ENCODE data around the gene MATN1. TPM values are rescaled to one million over a fixed set of nuclear protein-coding genes. Genes with fewer than 3 reads are reported as not detected.

Gene MATN1
- total RNA-seq, 3 donors from 2014 or later, result 2.0 to 2.9 (median 2.3) TPM

- DNase-seq (no peak), ATAC-seq (no peak)
- Mint-ChIP-seq H3K4me3 (peak overlapping the region; percentile 40), H3K36me3 (ENCODE audit: insufficient read depth) (peaks cover 3% of the 10 kb centered on the region), H3K4me1 (ENCODE audit: low read depth) (peaks cover 81% of the 10 kb centered on the region), H3K27me3 (ENCODE audit: low read depth) (no peaks in the 10 kb centered on the region), H3K9me3 (no peaks in the 10 kb centered on the region)
Measured at GRCh38 chr1:30761381-30762151, 38.2 kb upstream of the MATN1 start.

- Mint-ChIP-seq H3K4me1 (ENCODE audit: low read depth) (peaks cover 77% of the 10 kb centered on the region), H3K36me3 (ENCODE audit: insufficient read depth) (peaks cover 3% of the 10 kb centered on the region), H3K4me3 (peak overlapping the region; percentile 40), H3K27me3 (ENCODE audit: low read depth) (no peaks in the 10 kb centered on the region), H3K9me3 (no peaks in the 10 kb centered on the region)
- ATAC-seq (no peak), DNase-seq (no peak)
Measured at GRCh38 chr1:30760596-30761324, 37.4 kb upstream of the MATN1 start.

GRCh38 chr1:30759718-30760281 is 36.4 kb upstream of the MATN1 start:
- Mint-ChIP-seq H3K4me3 (peak overlapping the region; percentile 40), H3K36me3 (ENCODE audit: insufficient read depth) (peaks cover 9% of the 10 kb centered on the region), H3K27me3 (ENCODE audit: low read depth) (no peaks in the 10 kb centered on the region), H3K4me1 (ENCODE audit: low read depth) (peaks cover 80% of the 10 kb centered on the region), H3K9me3 (no peaks in the 10 kb centered on the region)
- DNase-seq, result peak; percentile 50
- ATAC-seq, result peak; percentile 30 to 35

DNA sequence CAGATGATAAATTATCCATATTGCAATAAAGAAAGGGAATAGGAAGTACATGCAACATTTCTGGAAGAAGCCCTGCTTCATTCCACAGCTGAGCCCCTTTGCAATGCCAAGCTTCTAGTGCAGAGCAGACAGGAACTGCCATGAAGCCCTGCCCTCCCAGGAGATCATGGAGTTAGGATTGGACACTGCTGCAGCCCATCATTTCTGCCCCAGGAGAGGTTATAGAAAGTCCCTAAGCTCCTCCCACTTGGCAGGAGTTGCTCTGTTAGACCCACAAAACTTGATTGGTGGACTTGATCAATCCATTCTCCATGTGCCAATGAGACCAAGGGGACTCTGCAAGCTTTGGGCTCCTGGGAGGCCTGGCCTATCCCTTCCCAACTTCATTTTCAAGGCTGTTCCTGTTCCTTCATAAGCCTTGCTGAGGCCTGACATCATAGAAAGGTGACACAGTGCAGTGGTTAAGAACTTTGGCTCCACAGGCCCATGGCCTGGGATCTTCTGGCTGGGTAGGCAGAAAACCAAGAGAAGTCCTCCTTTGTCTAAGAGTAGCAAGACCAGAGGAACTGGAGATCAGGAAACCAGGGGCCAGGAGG is 35.5 kb upstream of the MATN1 start:
- Mint-ChIP-seq H3K27me3 (ENCODE audit: low read depth) (no peaks in the 10 kb centered on the region), H3K36me3 (ENCODE audit: insufficient read depth) (peaks cover 9% of the 10 kb centered on the region), H3K9me3 (no peaks in the 10 kb centered on the region), H3K4me3 (peak overlapping the region; percentile 99), H3K4me1 (ENCODE audit: low read depth) (peaks cover 89% of the 10 kb centered on the region)
- ATAC-seq (no peak), DNase-seq (no peak)

DNA sequence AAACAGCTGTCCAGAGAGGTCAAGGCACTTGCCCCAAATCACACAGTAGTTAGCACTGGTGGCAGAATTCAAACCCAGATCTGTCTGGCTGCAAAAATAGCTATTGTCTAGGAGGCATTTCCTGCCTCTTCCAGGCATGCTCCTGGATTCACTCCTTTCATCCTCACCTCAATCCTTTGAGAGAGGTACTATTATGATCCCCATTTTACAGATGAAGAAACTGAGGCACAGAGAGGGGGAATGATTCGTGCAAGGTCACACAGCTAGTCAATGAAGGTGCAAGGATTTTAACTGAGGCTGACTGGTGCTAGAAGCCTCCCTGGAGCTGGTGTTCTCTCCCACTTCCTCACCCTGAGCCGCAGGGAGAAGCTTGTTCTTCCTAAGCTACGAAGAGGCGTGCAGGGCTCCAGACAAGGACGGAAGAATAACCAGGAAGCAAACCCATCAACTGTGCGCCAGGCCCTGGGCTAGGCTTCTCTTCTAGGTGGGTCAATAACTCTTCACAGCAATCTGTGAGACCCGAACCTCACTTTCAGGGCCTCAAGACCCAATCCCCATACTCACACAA is 34.8 kb upstream of the MATN1 start:
- Mint-ChIP-seq H3K9me3 (no peaks in the 10 kb centered on the region), H3K4me3 (peak overlapping the region; percentile 99), H3K27me3 (ENCODE audit: low read depth) (no peaks in the 10 kb centered on the region), H3K4me1 (ENCODE audit: low read depth) (peaks cover 93% of the 10 kb centered on the region), H3K36me3 (ENCODE audit: insufficient read depth) (peaks cover 9% of the 10 kb centered on the region)
- DNase-seq, result no peak
- ATAC-seq, result no peak

GRCh38 chr1:30757352-30758120 is 34.2 kb upstream of the MATN1 start, which contains the start of gene LAPTM5:
LAPTM5 (minus strand) TSS chr1:30757774; CDS start chr1:30757745, 29 bp downstream.
- ATAC-seq (peak; percentile 29 to 36), DNase-seq (peak; percentile 49)
- H3K27me3 Mint-ChIP-seq (ENCODE audit: low read depth), result no peaks in the 10 kb centered on the region
- no peaks in the 10 kb centered on the region for H3K9me3 Mint-ChIP-seq
- H3K4me1 Mint-ChIP-seq (ENCODE audit: low read depth), result peaks cover 91% of the 10 kb centered on the region
- peak within 1 kb of the TSS; percentile 99 for H3K4me3 Mint-ChIP-seq
- peaks cover 9% of the 10 kb centered on the region for H3K36me3 Mint-ChIP-seq (ENCODE audit: insufficient read depth)

DNA sequence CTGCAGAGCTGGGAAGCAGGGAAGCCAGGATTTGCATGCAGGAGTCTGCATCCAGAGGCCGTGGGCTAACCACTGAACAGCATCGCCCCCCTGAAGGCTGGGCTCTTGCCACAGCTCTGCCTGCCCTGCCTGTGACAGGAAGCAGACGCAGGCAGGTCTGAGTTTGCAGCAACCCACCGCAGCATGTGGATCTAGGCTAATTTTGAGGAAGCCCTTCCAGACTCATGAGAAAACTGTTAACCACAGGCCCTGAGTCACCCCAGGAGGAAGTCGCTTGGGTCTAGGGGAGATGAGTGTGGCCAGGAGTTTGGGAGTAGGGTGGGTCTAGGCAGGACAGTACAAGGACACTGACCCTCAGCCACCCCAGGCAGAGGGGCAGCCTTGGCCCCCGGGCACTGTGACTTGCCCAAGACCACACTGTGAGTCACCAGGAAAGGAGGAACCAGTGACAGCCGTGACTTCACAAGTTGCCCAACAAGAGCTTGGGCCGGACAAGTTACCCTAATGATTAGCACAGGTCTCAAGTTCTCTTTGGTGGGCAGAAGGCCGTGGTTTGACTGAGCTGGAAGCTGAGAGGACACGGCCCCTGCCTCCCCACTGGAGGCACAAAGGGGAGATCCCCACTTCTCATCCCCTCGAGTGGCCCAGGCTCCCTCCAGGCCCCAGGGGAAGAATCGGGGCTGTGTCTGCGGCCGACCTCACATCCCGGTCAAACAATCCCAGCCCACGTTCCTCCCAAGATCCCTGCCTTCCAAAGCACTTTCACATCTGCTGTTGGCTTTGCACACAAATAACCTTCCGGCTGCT is 33.4 kb upstream of the MATN1 start:
- peaks cover 92% of the 10 kb centered on the region for H3K4me1 Mint-ChIP-seq (ENCODE audit: low read depth)
- H3K36me3 Mint-ChIP-seq (ENCODE audit: insufficient read depth), result peaks cover 11% of the 10 kb centered on the region
- no peaks in the 10 kb centered on the region for H3K27me3 Mint-ChIP-seq (ENCODE audit: low read depth)
- no peaks in the 10 kb centered on the region for H3K9me3 Mint-ChIP-seq
- ATAC-seq (peak; percentile 62 to 67), DNase-seq (peak; percentile 56)
- peak overlapping the region; percentile 99 for H3K4me3 Mint-ChIP-seq

DNA sequence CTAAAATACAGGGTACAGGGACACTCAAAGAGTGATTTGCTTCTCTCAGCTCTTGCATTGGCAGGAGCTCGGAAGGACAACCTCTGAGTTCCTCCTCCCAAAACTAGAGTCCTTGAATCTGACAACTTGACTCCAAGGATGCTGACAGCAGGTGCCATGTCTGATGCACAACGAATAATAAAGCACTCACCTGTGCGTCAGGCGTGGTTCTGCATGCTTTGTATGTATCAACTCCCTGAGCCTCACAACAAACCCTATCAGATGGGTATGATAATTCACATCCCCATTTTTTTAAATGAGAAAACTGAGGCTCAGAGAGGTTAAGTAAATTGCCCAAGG is 32.8 kb upstream of the MATN1 start:
- no peak for DNase-seq
- Mint-ChIP-seq H3K9me3 (no peaks in the 10 kb centered on the region), H3K4me1 (ENCODE audit: low read depth) (peaks cover 93% of the 10 kb centered on the region), H3K36me3 (ENCODE audit: insufficient read depth) (peaks cover 11% of the 10 kb centered on the region), H3K4me3 (peak overlapping the region; percentile 99), H3K27me3 (ENCODE audit: low read depth) (no peaks in the 10 kb centered on the region)
- no peak for ATAC-seq

DNA sequence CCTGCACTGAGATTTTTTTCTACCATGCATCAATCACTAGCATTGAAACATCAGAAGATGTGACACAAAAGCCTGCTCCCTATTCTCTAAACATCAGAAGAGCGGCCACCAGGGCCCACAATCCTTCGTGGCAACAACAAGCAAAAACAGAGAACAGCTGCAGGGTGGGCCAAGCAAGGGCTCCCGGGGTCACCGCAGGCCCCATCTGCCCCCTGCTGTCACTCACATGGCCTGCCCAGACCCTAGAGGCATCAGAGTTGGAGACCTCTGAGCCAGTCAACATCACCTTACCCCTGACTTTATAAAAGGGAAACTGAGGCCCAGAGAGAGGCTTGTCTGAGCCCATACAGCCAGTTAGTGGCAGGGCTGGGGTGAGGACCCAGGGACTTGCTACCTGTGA is 32.4 kb upstream of the MATN1 start:
- Mint-ChIP-seq H3K4me3 (peak overlapping the region; percentile 99), H3K36me3 (ENCODE audit: insufficient read depth) (peaks cover 11% of the 10 kb centered on the region), H3K27me3 (ENCODE audit: low read depth) (no peaks in the 10 kb centered on the region)

GRCh38 chr1:30755334-30755733 is 31.9 kb upstream of the MATN1 start:
- H3K4me3 Mint-ChIP-seq, result peak overlapping the region; percentile 99
- ATAC-seq (no peak), DNase-seq (no peak)
- peaks cover 93% of the 10 kb centered on the region for H3K4me1 Mint-ChIP-seq (ENCODE audit: low read depth)
- no peaks in the 10 kb centered on the region for H3K27me3 Mint-ChIP-seq (ENCODE audit: low read depth)
- H3K36me3 Mint-ChIP-seq (ENCODE audit: insufficient read depth), result peaks cover 11% of the 10 kb centered on the region
- no peaks in the 10 kb centered on the region for H3K9me3 Mint-ChIP-seq

More for the DNA sequence above, 32.4 kb upstream of the MATN1 start:
- peaks cover 93% of the 10 kb centered on the region for H3K4me1 Mint-ChIP-seq (ENCODE audit: low read depth)
- no peak for DNase-seq
- ATAC-seq, result no peak
- no peaks in the 10 kb centered on the region for H3K9me3 Mint-ChIP-seq

- Mint-ChIP-seq H3K4me1 (ENCODE audit: low read depth) (peaks cover 93% of the 10 kb centered on the region), H3K36me3 (ENCODE audit: insufficient read depth) (peaks cover 11% of the 10 kb centered on the region)
- DNase-seq, result no peak
Measured at GRCh38 chr1:30754684-30755171, 31.3 kb upstream of the MATN1 start.

GRCh38 chr1:30753660-30754123 is 30.3 kb upstream of the MATN1 start:
- Mint-ChIP-seq H3K27me3 (ENCODE audit: low read depth) (no peaks in the 10 kb centered on the region), H3K9me3 (no peaks in the 10 kb centered on the region), H3K4me3 (peak overlapping the region; percentile 99), H3K36me3 (ENCODE audit: insufficient read depth) (peaks cover 12% of the 10 kb centered on the region), H3K4me1 (ENCODE audit: low read depth) (peaks cover 93% of the 10 kb centered on the region)
- ATAC-seq, result no peak
- no peak for DNase-seq

More at GRCh38 chr1:30754684-30755171, 31.3 kb upstream of the MATN1 start:
- Mint-ChIP-seq H3K27me3 (ENCODE audit: low read depth) (no peaks in the 10 kb centered on the region), H3K4me3 (peak overlapping the region; percentile 99), H3K9me3 (no peaks in the 10 kb centered on the region)
- ATAC-seq, result peak; percentile 15 to 27

- H3K36me3 Mint-ChIP-seq (ENCODE audit: insufficient read depth), result peaks cover 13% of the 10 kb centered on the region
- H3K27me3 Mint-ChIP-seq (ENCODE audit: low read depth), result no peaks in the 10 kb centered on the region
- H3K9me3 Mint-ChIP-seq, result no peaks in the 10 kb centered on the region
- H3K4me1 Mint-ChIP-seq (ENCODE audit: low read depth), result peaks cover 93% of the 10 kb centered on the region
- peak overlapping the region; percentile 99 for H3K4me3 Mint-ChIP-seq
- DNase-seq, result no peak
- ATAC-seq, result no peak
Measured at GRCh38 chr1:30753118-30753517, 29.7 kb upstream of the MATN1 start.

All from activated T-cell treated with anti-CD3 and anti-CD28 coated beads, Interleukin-2, amount 50 U/mL, for 4 hours (primary cell).